ENCODE results near the gene PKP3. TPM values are rescaled to one million over a fixed set of nuclear protein-coding genes. Genes with fewer than 3 reads are reported as not detected.
A peak's percentile ranks its signal among the peaks of the same experiment; 100 is the strongest.

Gene PKP3
- total RNA-seq, 1 experiment from 2014 or later: 177 TPM

- Mint-ChIP-seq H3K9me3 (ENCODE audit: unreplicated experiment) (no peaks in the 10 kb centered on the region), H3K36me3 (ENCODE audit: insufficient read depth, unreplicated experiment) (peaks cover 41% of the 10 kb centered on the region), H3K4me3 (ENCODE audit: unreplicated experiment) (peak overlapping the region; percentile 12), H3K27ac (ENCODE audit: low read depth, unreplicated experiment) (no peak overlapping the region), H3K27me3 (ENCODE audit: insufficient read depth, unreplicated experiment) (no peaks in the 10 kb centered on the region), H3K4me1 (ENCODE audit: insufficient read depth, unreplicated experiment) (no peaks in the 10 kb centered on the region)
- ChIA-PET CTCF (interaction anchor here (1.2 to 1.3 kb wide), 2 partner anchors 43 to 47 kb away, joined by 3 read pairs; no protein-coding TSS in a partner anchor), POLR2A (interaction anchor here (0.7 to 4.7 kb wide), 8 partner anchors 11 to 298 kb away, joined by 3 to 27 read pairs (median 6); partner anchors contain the start of gene PKP3)
- no peak for TF ChIP-seq CTCF (IDR thresholded peaks at IDR 0.05; ENCODE audit: unreplicated experiment)
- intact Hi-C loops (cut with micrococcal nuclease): loop anchor here (5.0 kb wide), 1 partner anchor 41 kb away; no protein-coding TSS in a partner anchor
- DNase-seq (ENCODE audit: unreplicated experiment): no peak
- BruUV-seq (replicated peaks): no TSS peak
These were observed 12.2 kb downstream of the PKP3 start for GRCh38 chr11:405954-406795.

- Mint-ChIP-seq H3K4me1 (ENCODE audit: insufficient read depth, unreplicated experiment) (no peaks in the 10 kb centered on the region), H3K9me3 (ENCODE audit: unreplicated experiment) (no peaks in the 10 kb centered on the region), H3K4me3 (ENCODE audit: unreplicated experiment) (peak overlapping the region; percentile 12), H3K36me3 (ENCODE audit: insufficient read depth, unreplicated experiment) (peaks cover 41% of the 10 kb centered on the region), H3K27ac (ENCODE audit: low read depth, unreplicated experiment) (no peak overlapping the region), H3K27me3 (ENCODE audit: insufficient read depth, unreplicated experiment) (no peaks in the 10 kb centered on the region)
- POLR2A ChIA-PET: interaction anchor here (0.7 to 4.7 kb wide), 9 partner anchors 10 to 297 kb away, joined by 3 to 27 read pairs (median 3); partner anchors contain the start of gene PKP3
- CTCF ChIA-PET: interaction anchor here (1.2 to 1.6 kb wide), 3 partner anchors 42 to 47 kb away, joined by 3 to 6 read pairs (median 3); no protein-coding TSS in a partner anchor
- peak; percentile 82 for DNase-seq (ENCODE audit: unreplicated experiment)
- intact Hi-C loops (cut with micrococcal nuclease): loop anchor here (5.0 kb wide), 1 partner anchor 40 kb away; no protein-coding TSS in a partner anchor
- BruUV-seq (replicated peaks): no TSS peak
- TF ChIP-seq CTCF (IDR thresholded peaks at IDR 0.05; ENCODE audit: unreplicated experiment): no peak
These were observed 13.0 kb downstream of the PKP3 start for GRCh38 chr11:406796-407650.

- ChIA-PET CTCF (interaction anchor here (1.2 to 1.6 kb wide), 2 partner anchors 9 to 41 kb away, joined by 3 to 6 read pairs; no protein-coding TSS in a partner anchor), POLR2A (interaction anchor here (0.9 to 4.7 kb wide), 8 partner anchors 9 to 170 kb away, joined by 3 to 27 read pairs (median 6); partner anchors contain the start of gene PKP3)
- no peaks in the 10 kb centered on the region for H3K27me3 Mint-ChIP-seq (ENCODE audit: insufficient read depth, unreplicated experiment)
- intact Hi-C loops (cut with micrococcal nuclease): loop anchor here (5.0 kb wide), 1 partner anchor 40 kb away; no protein-coding TSS in a partner anchor
- H3K9me3 Mint-ChIP-seq (ENCODE audit: unreplicated experiment): no peaks in the 10 kb centered on the region
- no peak overlapping the region for H3K4me3 Mint-ChIP-seq (ENCODE audit: unreplicated experiment)
- no peak for DNase-seq (ENCODE audit: unreplicated experiment)
- no peaks in the 10 kb centered on the region for H3K4me1 Mint-ChIP-seq (ENCODE audit: insufficient read depth, unreplicated experiment)
- BruUV-seq (replicated peaks): no TSS peak
- H3K27ac Mint-ChIP-seq (ENCODE audit: low read depth, unreplicated experiment): no peak overlapping the region
- TF ChIP-seq CTCF (IDR thresholded peaks at IDR 0.05; ENCODE audit: unreplicated experiment): no peak
- peaks cover 41% of the 10 kb centered on the region for H3K36me3 Mint-ChIP-seq (ENCODE audit: insufficient read depth, unreplicated experiment)
These were observed 13.7 kb downstream of the PKP3 start for GRCh38 chr11:407651-408123.
